C4-2B (cell line): Measurements from ENCODE around the gene IL1RAPL2.

ENCODE experiments used
- H3K27ac ChIP-seq: fragments of 450-650 bp; 2 replicates; pipeline ENCODE4 v1.5.1; 2017
- CTCF ChIP-seq: fragments of 450-650 bp; conservative IDR thresholded peaks from 2 replicates; pipeline ENCODE4 v1.5.1; 2017; ENCODE audit warnings: mild to moderate bottlenecking
- ZFX ChIP-seq: fragments of 450-650 bp; IDR thresholded peaks from 2 replicates; pipeline ENCODE4 v1.6.1; 2017

IL1RAPL2 gene

GRCh38 chrX:105725228-105725627 is 1159.2 kb downstream of the IL1RAPL2 start:
- H3K27ac ChIP-seq: no peak overlapping the region
- TF ChIP-seq CTCF: no peak
- no peak for TF ChIP-seq ZFX

- H3K27ac ChIP-seq: no peak overlapping the region
- TF ChIP-seq CTCF (no peak), ZFX (no peak)
These were observed 1172.2 kb downstream of the IL1RAPL2 start for GRCh38 chrX:105738162-105738561.

- no peak for TF ChIP-seq CTCF
- TF ChIP-seq ZFX: no peak
- H3K27ac ChIP-seq: no peak overlapping the region
These were observed 1178.3 kb downstream of the IL1RAPL2 start for GRCh38 chrX:105744291-105744690.

- TF ChIP-seq ZFX (no peak), CTCF (no peak)
- no peak overlapping the region for H3K27ac ChIP-seq
These were observed 1178.9 kb downstream of the IL1RAPL2 start for GRCh38 chrX:105744946-105745345.

GRCh38 chrX:105745863-105746262 is 1179.9 kb downstream of the IL1RAPL2 start:
- TF ChIP-seq ZFX: no peak
- TF ChIP-seq CTCF: no peak
- H3K27ac ChIP-seq: no peak overlapping the region

- TF ChIP-seq CTCF (no peak), ZFX (no peak)
- no peak overlapping the region for H3K27ac ChIP-seq
These were observed 1186.4 kb downstream of the IL1RAPL2 start for GRCh38 chrX:105752338-105752956.

GRCh38 chrX:105753411-105753810 is 1187.4 kb downstream of the IL1RAPL2 start:
- TF ChIP-seq CTCF (no peak), ZFX (no peak)
- no peak overlapping the region for H3K27ac ChIP-seq
